NOMO-1 (cell line): ENCODE data around the gene SNRNP25.
"Not testable (repeated sequence)": the region's sequence is repeated elsewhere in the genome, so short reads cannot be mapped to it uniquely, and the experiment has no call there.

ENCODE experiments used
- DNase-seq, 2 experiments: peaks; one replicate each; lab custom pipeline; 2025; ENCODE audit not compliant: unreplicated experiment in 2 of 2; lab: John Stamatoyannopoulos, UW

The SNRNP25 gene

DNA sequence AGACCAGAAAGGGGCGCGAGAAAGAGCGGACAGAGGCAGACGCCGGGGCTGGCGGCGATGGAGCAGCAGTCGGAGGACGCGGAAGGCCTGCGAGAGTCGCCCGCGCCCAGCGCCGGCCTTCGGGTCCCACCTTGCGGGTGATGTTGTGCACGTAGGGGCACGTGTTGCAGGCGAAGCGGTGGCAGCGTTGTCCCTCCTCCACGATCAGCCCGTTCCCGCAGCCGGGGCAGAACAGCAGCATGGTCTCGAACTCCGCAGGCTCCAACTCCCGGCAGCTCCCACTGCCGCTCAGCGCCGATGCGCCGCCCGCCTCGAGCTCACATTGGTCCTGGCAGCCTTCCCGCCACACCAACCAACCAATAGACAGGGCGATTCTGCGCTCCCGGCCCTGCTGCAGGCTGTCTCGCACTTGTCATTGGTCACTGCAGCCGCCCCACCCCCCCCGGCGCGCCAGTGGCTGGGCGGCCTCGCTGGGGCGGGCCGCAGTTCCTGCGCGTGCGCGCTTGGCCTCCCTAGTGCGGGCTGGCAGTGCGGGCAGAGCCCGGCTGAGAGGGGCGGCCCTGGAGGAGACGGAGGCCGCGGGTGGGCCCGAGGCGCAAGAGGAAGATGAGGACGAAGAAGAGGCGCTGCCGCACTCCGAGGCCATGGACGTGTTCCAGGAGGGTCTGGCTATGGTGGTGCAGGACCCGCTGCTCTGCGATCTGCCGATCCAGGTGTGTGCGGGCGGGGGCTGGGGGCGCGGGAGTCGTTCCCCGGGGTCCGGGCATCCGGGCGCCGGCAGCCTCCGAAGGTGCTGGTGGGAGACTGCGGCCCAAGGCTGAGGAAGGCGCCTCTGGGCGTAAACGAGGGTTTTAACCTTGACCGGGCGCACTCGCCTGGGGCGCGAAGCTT lies at the start of gene SNRNP25, which contains the start of gene POLR3K:
Gene SNRNP25, plus strand, starts transcription at position 483 of the 891 bp plus-strand sequence. Its CDS starts 189 bp downstream, at position 672.
Gene POLR3K, minus strand, starts transcription at position 263 of the 891 bp plus-strand sequence. Its CDS starts 22 bp downstream, at position 241.
- DNase-seq, result peak; percentile 97 to 98

GRCh38 chr16:9903-10665 lies 43.5 kb upstream of the SNRNP25 start:
- no peak for DNase-seq

DNA sequence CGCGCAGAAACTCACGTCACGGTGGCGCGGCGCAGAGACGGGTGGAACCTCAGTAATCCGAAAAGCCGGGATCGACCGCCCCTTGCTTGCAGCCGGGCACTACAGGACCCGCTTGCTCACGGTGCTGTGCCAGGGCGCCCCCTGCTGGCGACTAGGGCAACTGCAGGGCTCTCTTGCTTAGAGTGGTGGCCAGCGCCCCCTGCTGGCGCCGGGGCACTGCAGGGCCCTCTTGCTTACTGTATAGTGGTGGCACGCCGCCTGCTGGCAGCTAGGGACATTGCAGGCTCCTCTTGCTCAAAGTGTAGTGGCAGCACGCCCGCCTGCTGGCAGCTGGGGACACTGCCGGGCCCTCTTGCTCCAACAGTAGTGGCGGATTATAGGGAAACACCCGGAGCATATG lies 42.9 kb upstream of the SNRNP25 start:
- peak in 1 of 2 experiments; percentile 49 for DNase-seq

GRCh38 chr16:17062-17765 lies 36.4 kb upstream of the SNRNP25 start:
- DNase-seq, result not testable (repeated sequence)

GRCh38 chr16:20886-21285 lies 32.7 kb upstream of the SNRNP25 start:
- not testable (repeated sequence) for DNase-seq

GRCh38 chr16:24151-24550 lies 29.5 kb upstream of the SNRNP25 start:
- not testable (repeated sequence) for DNase-seq

- not testable (repeated sequence) for DNase-seq
Measured at GRCh38 chr16:25926-26348, 27.7 kb upstream of the SNRNP25 start.

DNA sequence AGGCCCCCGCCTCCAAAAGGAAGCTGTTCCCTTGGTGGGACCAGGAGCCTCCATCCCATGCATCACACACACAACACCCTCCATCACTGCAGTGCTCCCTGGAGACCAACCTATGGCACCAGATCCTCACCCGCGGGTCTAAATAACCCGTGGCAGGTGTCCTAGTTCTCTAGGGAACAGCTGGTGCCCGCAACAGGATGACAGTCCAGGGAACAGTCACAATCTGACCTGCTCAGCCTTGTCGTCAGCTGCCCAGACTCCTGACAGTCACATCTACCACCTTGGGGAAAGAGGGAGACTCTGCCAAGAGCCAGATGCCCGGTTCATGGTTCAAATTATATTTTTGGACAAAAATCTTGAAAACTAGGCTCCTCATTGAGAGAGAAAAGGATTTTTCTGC lies 23.0 kb upstream of the SNRNP25 start:
- DNase-seq, result not testable (repeated sequence)

DNA sequence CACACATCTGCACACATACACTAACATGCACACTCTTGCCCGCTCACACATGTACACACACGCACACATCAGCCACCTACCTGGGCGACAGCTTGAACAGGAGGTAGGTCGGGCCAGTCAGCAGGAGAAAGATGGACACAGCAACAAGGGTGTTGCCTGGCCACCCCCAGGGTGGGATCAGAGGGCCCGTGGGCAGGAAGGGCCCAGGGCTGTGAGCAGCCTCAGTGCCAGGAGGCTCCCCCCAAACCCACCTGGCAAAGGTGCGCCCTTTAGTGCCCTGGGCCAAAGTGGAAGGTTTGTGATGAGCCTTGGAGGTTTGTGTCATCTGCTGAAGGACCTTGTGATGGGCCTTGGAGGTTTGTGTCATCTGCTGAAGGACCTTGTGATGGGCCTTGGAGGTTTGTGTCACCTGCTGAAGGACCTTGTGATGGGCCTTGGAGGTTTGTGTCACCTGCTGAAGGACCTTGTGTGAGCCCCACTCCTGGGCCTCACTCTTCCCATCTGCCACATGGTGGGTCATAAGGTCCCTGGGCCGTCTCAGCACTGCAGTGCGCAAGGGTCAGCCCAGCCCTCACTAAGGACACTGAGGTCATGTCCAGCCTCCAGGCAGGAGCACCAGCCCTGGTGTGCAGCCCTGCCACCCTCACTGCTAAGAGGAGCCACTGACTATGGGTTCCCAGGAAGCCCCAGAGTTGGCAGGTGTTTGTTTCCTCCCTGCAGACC lies 20.3 kb upstream of the SNRNP25 start:
- DNase-seq, result not testable (repeated sequence)

DNA sequence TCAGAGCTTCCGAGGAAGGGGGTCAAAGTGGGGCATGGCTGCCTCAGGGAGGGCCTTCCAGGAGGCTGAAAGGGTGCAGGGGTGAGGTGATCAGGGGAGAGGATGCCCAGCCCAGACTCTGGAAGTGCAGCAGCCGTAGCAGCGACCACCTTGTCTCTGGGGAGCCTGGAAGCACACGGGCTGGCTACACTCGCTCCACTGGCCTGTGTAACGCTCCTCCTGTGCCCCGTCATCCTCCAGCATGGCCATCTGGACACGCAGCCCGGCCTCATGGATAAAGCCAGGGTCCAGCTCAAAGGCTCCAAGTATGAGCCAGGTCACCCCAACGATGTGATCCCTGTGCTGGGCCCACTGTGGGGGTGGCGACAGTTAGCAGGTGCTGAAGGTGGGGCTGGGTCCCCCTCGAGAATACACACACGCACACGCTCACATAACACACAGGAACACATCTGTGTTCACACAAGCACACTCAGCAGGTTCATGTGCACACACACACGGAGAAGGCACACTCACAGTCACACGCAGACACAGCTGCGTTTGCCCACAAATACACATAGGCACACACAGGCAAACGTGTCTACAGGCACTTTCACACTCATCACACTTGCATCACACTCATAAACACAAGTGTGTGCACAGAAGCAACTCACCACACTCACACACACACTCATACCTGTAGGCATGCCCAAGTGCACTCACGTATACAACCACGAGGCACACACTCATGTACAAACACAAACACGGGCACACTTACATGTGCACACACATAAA lies 19.6 kb upstream of the SNRNP25 start:
- DNase-seq, result no peak

DNA sequence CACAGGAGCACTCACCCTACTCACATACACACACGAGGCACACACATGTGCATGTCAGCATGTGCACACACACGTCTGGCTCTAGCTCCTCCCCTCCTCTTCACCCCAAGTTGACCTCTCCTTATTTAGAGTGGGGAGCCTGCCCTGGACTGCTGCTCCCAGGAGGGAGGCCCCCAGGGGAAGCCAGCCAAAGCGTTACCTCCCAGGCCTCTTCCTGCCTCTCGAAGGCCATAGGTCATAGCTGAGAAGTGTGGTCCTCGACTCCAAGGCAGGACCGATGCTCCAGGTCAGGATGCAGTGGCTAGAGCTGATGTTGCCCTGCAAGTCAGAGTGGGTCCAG lies 19.0 kb upstream of the SNRNP25 start:
- DNase-seq, result no peak

DNA sequence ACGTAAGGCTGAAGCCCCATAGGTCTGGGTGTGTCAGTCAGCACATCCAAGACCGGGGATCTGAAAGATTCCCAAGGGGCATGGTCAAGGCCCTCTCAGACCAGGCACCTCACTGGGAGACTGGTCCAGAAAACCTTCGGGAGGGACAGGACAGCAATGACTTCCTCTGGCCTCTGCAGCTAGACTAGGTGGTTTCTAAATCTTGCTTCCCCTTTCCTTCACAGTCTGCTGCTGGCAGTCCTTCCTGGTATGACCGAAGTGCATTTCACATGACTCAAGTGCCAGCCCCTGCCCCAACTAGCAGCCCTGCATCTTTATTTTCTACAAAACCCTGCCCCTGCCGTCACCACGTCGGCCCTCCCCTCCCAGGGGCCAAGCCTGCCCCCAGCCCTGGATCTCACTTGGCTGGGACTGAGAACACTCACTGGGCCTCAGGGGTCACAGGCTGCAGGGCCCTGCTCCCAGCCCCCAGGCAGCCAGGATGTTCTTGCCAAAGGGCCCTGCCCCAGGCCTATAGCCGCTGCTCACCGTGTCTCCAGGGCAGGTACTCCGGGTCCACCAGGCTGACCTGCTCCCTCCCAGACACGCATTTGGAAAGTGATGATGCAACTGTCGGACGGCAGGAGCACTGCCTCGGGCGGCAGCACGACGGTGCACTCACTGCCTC lies 18.5 kb upstream of the SNRNP25 start:
- peak; percentile 70 to 87 for DNase-seq

GRCh38 chr16:35678-36305 lies 17.8 kb upstream of the SNRNP25 start:
- DNase-seq, result no peak

DNA sequence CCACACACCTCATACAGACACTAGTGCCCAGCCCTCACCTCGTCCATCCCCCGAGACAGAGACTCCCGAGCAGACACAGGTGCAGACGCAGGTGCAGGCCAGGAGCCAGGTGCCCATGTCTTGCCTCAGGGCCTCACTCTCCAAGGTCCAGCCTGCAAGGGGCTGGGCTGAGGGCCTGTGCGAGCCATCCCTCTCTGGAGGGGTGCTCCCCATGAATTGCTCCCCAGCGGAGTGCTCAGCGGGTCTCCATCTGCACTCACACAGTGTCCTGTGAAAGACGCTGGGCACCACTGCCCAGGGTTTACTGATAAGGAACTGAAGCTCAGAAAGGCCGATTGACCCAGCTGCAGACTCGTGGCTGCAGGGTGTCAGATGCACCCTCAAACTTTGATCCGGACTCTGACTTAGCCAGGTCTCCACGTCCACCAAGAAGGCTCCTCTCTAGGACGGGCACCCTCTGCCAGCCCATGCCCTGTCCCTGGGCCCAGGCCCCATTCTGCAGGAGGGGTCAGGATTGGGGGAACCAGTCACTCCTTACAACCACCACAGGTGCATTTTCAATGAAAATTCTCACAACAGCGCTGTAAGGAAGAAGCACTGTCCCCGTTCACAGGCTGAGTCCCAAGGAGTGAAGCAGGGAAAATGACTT lies 17.2 kb upstream of the SNRNP25 start:
- no peak for DNase-seq

- DNase-seq, result peak; percentile 14 to 58
Measured at GRCh38 chr16:37511-37910, 16.1 kb upstream of the SNRNP25 start.

GRCh38 chr16:38206-38605 lies 15.4 kb upstream of the SNRNP25 start:
- not testable (repeated sequence) for DNase-seq

DNA sequence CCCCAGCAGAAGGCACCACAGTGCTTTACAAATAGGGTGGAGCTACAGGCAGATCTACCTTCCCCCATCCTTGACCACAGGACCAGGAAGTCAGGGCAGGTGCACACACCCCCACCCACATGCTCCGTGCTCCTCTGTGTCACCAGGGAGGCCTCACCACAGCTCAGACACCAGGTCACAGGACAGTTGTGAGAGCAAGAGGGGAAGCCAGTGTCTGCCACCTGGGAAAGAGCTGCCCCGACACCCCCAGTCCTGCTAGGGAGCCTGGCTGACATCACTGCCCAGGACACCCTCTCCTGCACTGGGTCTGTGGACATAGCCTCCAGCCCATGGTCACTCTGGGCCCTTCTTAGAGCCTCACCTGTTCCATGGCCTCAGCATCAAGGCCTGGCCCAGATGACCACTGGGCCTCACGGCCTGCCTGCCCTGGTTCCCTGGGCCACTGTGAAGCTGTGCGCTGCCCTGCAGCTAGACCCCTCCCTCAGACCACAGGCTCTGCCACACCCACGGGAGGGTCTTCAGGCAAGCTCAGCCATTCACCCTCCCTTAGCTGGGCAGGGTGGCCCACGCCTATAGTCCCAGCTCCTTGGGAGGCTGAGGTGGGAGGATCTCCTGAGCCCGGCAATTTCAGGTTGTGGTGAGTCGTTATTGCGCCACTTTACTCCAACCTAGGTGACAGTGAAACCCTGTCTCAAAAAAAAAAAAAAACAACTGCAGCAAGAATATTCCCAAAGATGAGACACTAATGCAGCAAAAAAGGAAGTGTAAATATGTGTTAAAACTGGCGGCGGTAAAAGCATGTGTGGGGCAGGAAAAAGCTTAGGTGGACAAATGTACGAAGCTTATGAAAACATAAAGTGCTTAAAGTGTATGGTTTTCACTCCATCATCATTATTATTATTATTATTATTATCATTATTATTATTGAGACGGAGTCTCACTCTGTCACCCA lies 14.4 kb upstream of the SNRNP25 start:
- DNase-seq, result peak; percentile 50 to 72
